ENCODE results near the gene B3GALNT2. TPM values are rescaled to one million over a fixed set of nuclear protein-coding genes. Genes with fewer than 3 reads are reported as not detected.

The B3GALNT2 gene
- total and polyA plus RNA-seq, 2 donors from 2014 or later = 2.0 to 14.4 TPM

DNA sequence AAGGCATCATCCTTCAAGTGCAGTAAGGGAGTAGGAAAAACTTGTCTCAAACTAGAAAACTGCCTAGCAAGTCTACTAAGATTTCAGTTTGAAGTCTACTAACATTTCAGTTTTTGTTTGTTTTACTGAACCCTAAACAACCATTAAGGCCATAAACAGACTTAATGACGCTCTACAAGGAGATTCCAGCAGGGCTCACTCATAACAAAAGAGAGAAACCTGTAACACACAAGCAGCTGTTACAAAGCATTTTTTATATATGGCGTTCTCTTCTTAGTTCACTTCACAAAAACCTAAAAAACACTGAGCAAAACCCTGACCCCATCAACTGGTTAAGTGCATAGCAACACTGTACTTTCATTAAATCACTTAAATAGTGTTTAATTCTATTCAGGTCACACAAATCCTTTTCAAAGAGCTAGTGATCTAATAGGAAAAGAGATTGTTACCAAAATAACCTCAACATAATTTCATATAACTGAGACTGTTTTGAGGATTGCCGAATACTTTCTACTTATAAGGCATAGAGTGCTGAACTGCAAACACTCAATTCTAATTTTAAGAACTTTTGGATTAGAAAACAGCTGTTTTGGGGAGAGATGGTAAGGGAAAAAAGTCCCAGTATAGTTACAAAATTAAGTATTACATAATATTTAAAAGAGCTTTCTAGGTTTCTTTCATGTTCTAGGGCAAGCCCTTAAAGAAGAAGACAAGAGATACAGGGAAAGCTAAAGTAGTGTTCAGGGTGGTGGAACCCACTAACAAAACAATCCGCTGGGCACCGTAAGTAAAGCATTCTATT lies 1.4 kb downstream of the B3GALNT2 start:
- H3K9me3 ChIP-seq (ENCODE audit: control insufficient read depth in 2 of 3, insufficient read depth in 1 of 3, low read length in 3 of 3) = no peaks in the 10 kb centered on the region
- H3K27ac ChIP-seq (ENCODE audit: low read depth in 2 of 2, low read length in 2 of 2) = peak overlapping the region; percentile 90 to 93
- peaks cover 0 to 2% (median 0%) of the 10 kb centered on the region in 3 donors for H3K4me1 ChIP-seq (ENCODE audit: control insufficient read depth in 2 of 3, insufficient read depth in 2 of 3, low read depth in 1 of 3, low read length in 3 of 3)
- peak overlapping the region; percentile 74 to 87 (median 74) for H3K9ac ChIP-seq (ENCODE audit: low read length in 3 of 3)
- TF ChIP-seq, protein P1, sequence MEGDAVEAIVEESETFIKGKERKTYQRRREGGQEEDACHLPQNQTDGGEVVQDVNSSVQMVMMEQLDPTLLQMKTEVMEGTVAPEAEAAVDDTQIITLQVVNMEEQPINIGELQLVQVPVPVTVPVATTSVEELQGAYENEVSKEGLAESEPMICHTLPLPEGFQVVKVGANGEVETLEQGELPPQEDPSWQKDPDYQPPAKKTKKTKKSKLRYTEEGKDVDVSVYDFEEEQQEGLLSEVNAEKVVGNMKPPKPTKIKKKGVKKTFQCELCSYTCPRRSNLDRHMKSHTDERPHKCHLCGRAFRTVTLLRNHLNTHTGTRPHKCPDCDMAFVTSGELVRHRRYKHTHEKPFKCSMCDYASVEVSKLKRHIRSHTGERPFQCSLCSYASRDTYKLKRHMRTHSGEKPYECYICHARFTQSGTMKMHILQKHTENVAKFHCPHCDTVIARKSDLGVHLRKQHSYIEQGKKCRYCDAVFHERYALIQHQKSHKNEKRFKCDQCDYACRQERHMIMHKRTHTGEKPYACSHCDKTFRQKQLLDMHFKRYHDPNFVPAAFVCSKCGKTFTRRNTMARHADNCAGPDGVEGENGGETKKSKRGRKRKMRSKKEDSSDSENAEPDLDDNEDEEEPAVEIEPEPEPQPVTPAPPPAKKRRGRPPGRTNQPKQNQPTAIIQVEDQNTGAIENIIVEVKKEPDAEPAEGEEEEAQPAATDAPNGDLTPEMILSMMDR (IDR thresholded peaks at IDR 0.05; ENCODE audit: borderline replicate concordance, extremely low read depth, insufficient read depth) = no peak
- intact Hi-C loops (cut with DNase I) = no loop called here
- no peaks in the 10 kb centered on the region for H3K36me3 ChIP-seq (ENCODE audit: control insufficient read depth in 2 of 3, insufficient read depth in 3 of 3, low read length in 3 of 3)
- no peak for FAIRE-seq
- H3K27me3 ChIP-seq (ENCODE audit: control insufficient read depth, insufficient read depth, low read length) = no peaks in the 10 kb centered on the region
- peak in 2 of 5 donors; percentile 76 to 81 for DNase-seq
- peak overlapping the region; percentile 68 to 91 (median 90) for H3K4me3 ChIP-seq (ENCODE audit: low read length in 3 of 3)

DNA sequence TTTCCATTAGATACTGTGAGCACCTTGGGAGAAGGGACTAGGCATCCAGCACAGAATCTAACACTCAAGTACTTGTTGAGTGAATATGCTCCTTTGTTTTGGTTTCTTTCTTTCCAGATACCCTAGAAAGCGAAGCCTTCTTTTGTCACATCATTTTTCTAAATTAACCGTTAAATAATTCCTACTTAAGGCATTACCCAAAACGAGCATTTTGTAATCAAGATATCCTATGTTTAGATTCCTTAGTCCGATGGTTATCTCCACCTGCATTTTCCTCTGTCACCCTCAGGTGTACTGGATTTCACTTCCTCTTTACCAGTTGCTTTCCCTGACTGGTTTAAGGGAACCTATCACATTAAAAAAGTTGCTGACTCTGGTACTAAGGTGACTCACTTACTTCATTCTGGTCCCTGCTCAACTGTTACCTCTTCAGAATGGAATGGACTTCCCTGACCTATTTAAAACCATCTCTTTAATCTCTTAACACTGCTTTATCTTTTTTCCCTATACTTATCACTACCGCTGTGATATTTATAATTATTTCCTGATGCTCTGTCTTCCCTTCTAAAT lies 3.2 kb downstream of the B3GALNT2 start:
- intact Hi-C loops (cut with DNase I) = no loop called here
- H3K4me3 ChIP-seq (ENCODE audit: low read length in 3 of 3) = no peak overlapping the region
- H3K36me3 ChIP-seq (ENCODE audit: control insufficient read depth in 2 of 3, insufficient read depth in 3 of 3, low read length in 3 of 3) = no peaks in the 10 kb centered on the region
- FAIRE-seq (no peak), DNase-seq (no peak)
- TF ChIP-seq, protein P1 (IDR thresholded peaks at IDR 0.05; ENCODE audit: borderline replicate concordance, extremely low read depth, insufficient read depth) = no peak
- no peaks in the 10 kb centered on the region for H3K27me3 ChIP-seq (ENCODE audit: control insufficient read depth, insufficient read depth, low read length)
- H3K4me1 ChIP-seq (ENCODE audit: control insufficient read depth in 2 of 3, insufficient read depth in 2 of 3, low read depth in 1 of 3, low read length in 3 of 3) = peaks cover 0 to 2% (median 0%) of the 10 kb centered on the region in 3 donors
- no peaks in the 10 kb centered on the region for H3K9me3 ChIP-seq (ENCODE audit: control insufficient read depth in 2 of 3, insufficient read depth in 1 of 3, low read length in 3 of 3)
- no peak overlapping the region for H3K27ac ChIP-seq (ENCODE audit: low read depth in 2 of 2, low read length in 2 of 2)
- no peak overlapping the region for H3K9ac ChIP-seq (ENCODE audit: low read length in 3 of 3)

DNA sequence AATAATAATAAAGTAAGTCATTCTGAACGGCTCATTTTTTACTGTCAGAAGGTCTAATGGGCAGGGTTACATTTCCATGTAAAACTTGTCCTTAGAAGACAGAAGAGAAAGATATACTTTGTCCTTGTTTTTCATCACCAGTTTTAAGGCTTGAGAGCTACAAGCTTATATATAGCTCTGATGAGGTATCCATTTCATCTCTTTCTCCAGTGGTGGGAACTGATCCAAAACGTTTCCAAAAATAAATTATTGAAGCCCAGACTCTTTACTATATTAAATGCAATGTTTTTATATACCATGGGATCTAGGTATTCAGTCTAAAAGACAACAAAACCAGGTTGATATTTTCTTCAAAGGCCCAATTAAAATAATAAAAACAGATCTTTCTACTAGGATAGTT lies 8.7 kb downstream of the B3GALNT2 start:
- Histone ChIP-seq H3K27me3 (ENCODE audit: control insufficient read depth, insufficient read depth, low read length) (no peaks in the 10 kb centered on the region), H3K4me3 (ENCODE audit: low read length in 3 of 3) (no peak overlapping the region), H3K4me1 (ENCODE audit: control insufficient read depth in 2 of 3, insufficient read depth in 2 of 3, low read depth in 1 of 3, low read length in 3 of 3) (no peaks in the 10 kb centered on the region), H3K27ac (ENCODE audit: low read depth in 2 of 2, low read length in 2 of 2) (no peak overlapping the region), H3K36me3 (ENCODE audit: control insufficient read depth in 2 of 3, insufficient read depth in 3 of 3, low read length in 3 of 3) (peaks cover 0 to 18% (median 3%) of the 10 kb centered on the region in 3 donors), H3K9ac (ENCODE audit: low read length in 3 of 3) (no peak overlapping the region), H3K9me3 (ENCODE audit: control insufficient read depth in 2 of 3, insufficient read depth in 1 of 3, low read length in 3 of 3) (no peaks in the 10 kb centered on the region)
- TF ChIP-seq, protein P1 (IDR thresholded peaks at IDR 0.05; ENCODE audit: borderline replicate concordance, extremely low read depth, insufficient read depth) = no peak
- intact Hi-C loops (cut with DNase I) = no loop called here
- DNase-seq = no peak
- FAIRE-seq = no peak

All from kidney (tissue), 14 donors.